ENCODE data around the gene CASP3.
"Not testable (repeated sequence)": the region's sequence is repeated elsewhere in the genome, so short reads cannot be mapped to it uniquely, and the experiment has no call there.

CASP3 gene

GRCh38 chr4:184596044-184596616 is 53.1 kb downstream of the CASP3 start:
- no peak for DNase-seq (ENCODE audit: low read depth)

GRCh38 chr4:184595430-184595829 is 53.8 kb downstream of the CASP3 start:
- no peak for DNase-seq (ENCODE audit: low read depth)

GRCh38 chr4:184593461-184593860 is 55.8 kb downstream of the CASP3 start:
- no peak for DNase-seq (ENCODE audit: low read depth)

- not testable (repeated sequence) for DNase-seq (ENCODE audit: low read depth)
Observed at GRCh38 chr4:184591747-184592270, 57.4 kb downstream of the CASP3 start.

GRCh38 chr4:184591070-184591677 is 58.1 kb downstream of the CASP3 start:
- no peak for DNase-seq (ENCODE audit: low read depth)

- no peak for DNase-seq (ENCODE audit: low read depth)
Observed at GRCh38 chr4:184590196-184590595, 59.1 kb downstream of the CASP3 start.

GRCh38 chr4:184588893-184589292 is 60.4 kb downstream of the CASP3 start:
- DNase-seq (ENCODE audit: low read depth), result no peak

- no peak for DNase-seq (ENCODE audit: low read depth)
Observed at GRCh38 chr4:184587701-184588100, 61.5 kb downstream of the CASP3 start.

GRCh38 chr4:184587221-184587620 is 62.0 kb downstream of the CASP3 start:
- DNase-seq (ENCODE audit: low read depth), result no peak

GRCh38 chr4:184583738-184584502 is 65.3 kb downstream of the CASP3 start:
- DNase-seq (ENCODE audit: low read depth), result no peak

Measured in HS-27A (cell line).